ENCODE data around the gene ADGRA1. TPM values are rescaled to one million over a fixed set of nuclear protein-coding genes. Genes with fewer than 3 reads are reported as not detected.
"Not testable (repeated sequence)": the region's sequence is repeated elsewhere in the genome, so short reads cannot be mapped to it uniquely, and the experiment has no call there.

ADGRA1 gene
- total and polyA plus RNA-seq, 4 experiments from 2014 or later: not detected

DNA sequence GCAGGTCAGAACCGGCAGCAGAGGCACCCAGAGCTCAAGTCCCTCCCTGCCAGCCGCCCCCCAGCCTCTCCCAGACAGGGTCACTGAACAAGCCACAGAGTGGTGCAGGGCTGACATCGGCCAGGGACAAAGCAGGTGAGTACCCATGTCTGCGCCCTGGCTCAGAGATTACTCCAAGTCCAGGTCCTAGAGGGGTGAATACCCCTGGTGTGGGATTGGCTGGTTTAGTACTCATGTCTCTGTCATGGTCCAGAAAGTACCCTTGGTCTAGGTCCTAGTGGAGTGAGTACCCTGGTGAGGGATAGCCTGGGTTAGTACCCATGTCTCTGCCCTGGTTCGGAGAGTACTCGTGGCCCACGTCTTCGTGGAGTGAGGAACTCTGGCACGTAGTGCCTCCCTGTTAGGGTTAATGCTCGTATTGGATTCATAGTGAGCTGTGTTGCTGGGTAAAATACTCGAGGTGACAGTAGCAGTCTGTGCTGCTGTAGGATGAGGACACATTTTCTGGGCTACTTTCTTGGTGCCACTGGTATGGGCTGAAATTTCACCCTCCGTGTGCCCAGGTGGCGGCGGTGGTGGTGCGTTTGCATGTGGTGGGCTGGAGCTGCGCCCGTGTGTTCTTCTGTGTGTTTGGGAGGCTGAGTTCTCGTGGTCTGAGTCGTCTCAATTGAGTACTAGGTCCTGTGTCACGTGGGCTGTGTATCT, 46.8 kb downstream of the ADGRA1 start:
- H3K27me3 Mint-ChIP-seq: no peaks in the 10 kb centered on the region
- ChIA-PET CTCF (ENCODE audit: partially characterized antibody) (no interaction called here), POLR2A (ENCODE audit: partially characterized antibody) (no interaction called here)
- no peaks in the 10 kb centered on the region for H3K9me3 ChIP-seq (ENCODE audit: control insufficient read depth in 1 of 2, low read length in 2 of 2)
- no peaks in the 10 kb centered on the region for H3K9me3 Mint-ChIP-seq
- no peak overlapping the region for H3K27ac Mint-ChIP-seq
- H3K27me3 ChIP-seq (ENCODE audit: insufficient read depth, low read length): no peaks in the 10 kb centered on the region
- H3K36me3 ChIP-seq (ENCODE audit: insufficient read depth, low read length): no peaks in the 10 kb centered on the region
- DNase-seq: no peak
- intact Hi-C loops (cut with micrococcal nuclease): no loop called here
- H3K4me1 Mint-ChIP-seq: no peaks in the 10 kb centered on the region
- no peaks in the 10 kb centered on the region for H3K4me1 ChIP-seq (ENCODE audit: insufficient read depth, low read length)
- H3K27ac ChIP-seq (ENCODE audit: low read depth, low read length): no peak overlapping the region
- no peaks in the 10 kb centered on the region for H3K36me3 Mint-ChIP-seq
- H3K4me3 Mint-ChIP-seq: no peak overlapping the region
- H3K4me3 ChIP-seq (ENCODE audit: low read length in 2 of 2): no peak overlapping the region

DNA sequence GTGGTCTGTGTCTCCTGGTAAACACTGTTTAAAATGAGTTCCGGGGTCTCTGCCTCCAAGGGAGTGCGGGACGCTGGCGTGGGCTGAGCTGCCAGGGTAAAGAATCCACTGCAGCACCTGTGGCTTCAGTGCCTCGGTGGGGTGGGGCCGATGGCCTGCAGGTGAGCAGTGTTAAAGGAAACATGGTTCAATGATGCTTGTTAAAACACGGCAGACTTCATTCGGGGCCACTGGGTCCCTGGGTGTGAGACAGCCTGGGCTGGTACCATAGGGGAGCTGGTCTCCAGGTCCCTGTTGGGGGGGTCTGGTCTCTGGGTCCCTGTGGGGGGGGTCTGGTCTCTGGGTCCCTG, 47.4 kb downstream of the ADGRA1 start:
- Mint-ChIP-seq H3K4me3 (no peak overlapping the region), H3K4me1 (no peaks in the 10 kb centered on the region), H3K36me3 (no peaks in the 10 kb centered on the region), H3K9me3 (no peaks in the 10 kb centered on the region), H3K27me3 (no peaks in the 10 kb centered on the region), H3K27ac (no peak overlapping the region)
- H3K4me1 ChIP-seq (ENCODE audit: insufficient read depth, low read length): no peaks in the 10 kb centered on the region
- POLR2A ChIA-PET (ENCODE audit: partially characterized antibody): no interaction called here
- H3K36me3 ChIP-seq (ENCODE audit: insufficient read depth, low read length): no peaks in the 10 kb centered on the region
- no peak overlapping the region for H3K4me3 ChIP-seq (ENCODE audit: low read length in 2 of 2)
- no peak overlapping the region for H3K27ac ChIP-seq (ENCODE audit: low read depth, low read length)
- CTCF ChIA-PET (ENCODE audit: partially characterized antibody): no interaction called here
- no peaks in the 10 kb centered on the region for H3K27me3 ChIP-seq (ENCODE audit: insufficient read depth, low read length)
- DNase-seq: no peak
- H3K9me3 ChIP-seq (ENCODE audit: control insufficient read depth in 1 of 2, low read length in 2 of 2): no peaks in the 10 kb centered on the region
- intact Hi-C loops (cut with micrococcal nuclease): no loop called here

DNA sequence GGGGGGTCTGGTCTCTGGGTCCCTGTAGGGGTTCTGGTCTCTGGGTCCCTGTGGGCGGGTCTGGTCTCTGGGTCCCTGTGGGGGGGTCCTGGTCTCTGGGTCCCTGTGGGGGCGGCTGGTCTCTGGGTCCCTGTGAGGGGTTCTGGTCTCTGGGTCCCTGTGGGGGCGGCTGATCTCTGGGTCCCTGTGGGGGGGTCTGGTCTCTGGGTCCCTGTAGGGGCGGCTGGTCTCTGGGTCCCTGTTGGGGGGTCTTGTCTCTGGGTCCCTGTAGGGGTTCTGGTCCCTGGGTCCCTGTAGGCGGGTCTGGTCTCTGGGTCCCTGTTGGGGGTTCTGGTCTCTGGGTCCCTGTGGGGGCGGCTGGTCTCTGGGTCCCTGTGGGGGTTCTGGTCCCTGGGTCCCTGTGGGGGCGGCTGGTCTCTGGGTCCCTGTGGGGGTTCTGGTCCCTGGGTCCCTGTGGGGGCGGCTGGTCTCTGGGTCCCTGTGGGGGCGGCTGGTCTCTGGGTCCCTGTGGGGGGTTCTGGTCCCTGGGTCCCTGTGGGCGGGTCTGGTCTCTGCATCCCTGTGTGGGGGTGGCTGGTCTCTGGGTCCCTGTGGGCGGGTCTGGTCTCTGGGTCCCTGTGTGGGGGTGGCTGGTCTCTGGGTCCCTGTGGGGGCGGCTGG, 49.9 kb downstream of the ADGRA1 start:
- H3K27me3 ChIP-seq (ENCODE audit: insufficient read depth, low read length); H3K9me3 ChIP-seq (ENCODE audit: control insufficient read depth in 1 of 2, low read length in 2 of 2); H3K36me3 Mint-ChIP-seq; DNase-seq; H3K4me3 ChIP-seq (ENCODE audit: low read length in 2 of 2); POLR2A ChIA-PET (ENCODE audit: partially characterized antibody); CTCF ChIA-PET (ENCODE audit: partially characterized antibody); H3K27ac Mint-ChIP-seq; H3K27me3 Mint-ChIP-seq; H3K36me3 ChIP-seq (ENCODE audit: insufficient read depth, low read length); H3K9me3 Mint-ChIP-seq; intact Hi-C loops (cut with micrococcal nuclease); H3K4me1 Mint-ChIP-seq; H3K27ac ChIP-seq (ENCODE audit: low read depth, low read length); H3K4me3 Mint-ChIP-seq; H3K4me1 ChIP-seq (ENCODE audit: insufficient read depth, low read length): not testable (repeated sequence)

DNA sequence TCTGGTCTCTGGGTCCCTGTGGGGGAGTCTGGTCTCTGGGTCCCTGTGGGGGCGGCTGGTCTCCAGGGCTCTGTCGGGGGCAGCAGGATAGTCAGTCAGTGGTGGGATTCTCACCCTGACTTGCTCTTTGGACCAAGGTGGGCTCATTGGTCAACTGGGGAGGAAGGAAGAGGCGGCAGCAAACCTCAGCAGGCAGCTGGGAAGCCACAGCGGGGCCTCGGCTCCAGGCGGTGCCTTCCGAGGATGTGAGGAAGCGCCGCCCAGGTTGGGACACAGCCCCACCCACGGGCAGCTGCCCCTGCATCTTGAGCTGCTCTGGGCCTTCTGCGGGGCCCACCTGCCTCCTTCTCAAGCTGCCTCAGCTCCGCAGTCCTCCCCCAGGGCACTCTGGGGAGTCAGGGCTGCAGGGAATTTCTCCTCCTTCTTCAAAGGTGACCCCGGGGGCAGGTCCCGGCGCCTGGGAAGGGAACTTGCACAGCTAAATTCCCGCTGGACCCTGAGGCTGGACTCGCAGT, 51.9 kb downstream of the ADGRA1 start:
- H3K4me1 Mint-ChIP-seq: peaks cover 4 to 11% (median 7%) of the 10 kb centered on the region in 4 donors
- ChIA-PET POLR2A (ENCODE audit: partially characterized antibody) (no interaction called here), CTCF (ENCODE audit: partially characterized antibody) (no interaction called here)
- H3K27ac ChIP-seq (ENCODE audit: low read depth, low read length): no peak overlapping the region
- no peak overlapping the region for H3K4me3 ChIP-seq (ENCODE audit: low read length in 2 of 2)
- intact Hi-C loops (cut with micrococcal nuclease): no loop called here
- no peaks in the 10 kb centered on the region for H3K36me3 ChIP-seq (ENCODE audit: insufficient read depth, low read length)
- H3K4me3 Mint-ChIP-seq: no peak overlapping the region
- no peak overlapping the region for H3K27ac Mint-ChIP-seq
- no peaks in the 10 kb centered on the region for H3K9me3 Mint-ChIP-seq
- H3K27me3 Mint-ChIP-seq: peaks cover 5 to 8% of the 10 kb centered on the region in 2 donors
- H3K9me3 ChIP-seq (ENCODE audit: control insufficient read depth in 1 of 2, low read length in 2 of 2): no peaks in the 10 kb centered on the region
- H3K36me3 Mint-ChIP-seq: no peaks in the 10 kb centered on the region
- DNase-seq: peak in 1 of 5 donors; percentile 17
- no peaks in the 10 kb centered on the region for H3K4me1 ChIP-seq (ENCODE audit: insufficient read depth, low read length)
- H3K27me3 ChIP-seq (ENCODE audit: insufficient read depth, low read length): no peaks in the 10 kb centered on the region

DNA sequence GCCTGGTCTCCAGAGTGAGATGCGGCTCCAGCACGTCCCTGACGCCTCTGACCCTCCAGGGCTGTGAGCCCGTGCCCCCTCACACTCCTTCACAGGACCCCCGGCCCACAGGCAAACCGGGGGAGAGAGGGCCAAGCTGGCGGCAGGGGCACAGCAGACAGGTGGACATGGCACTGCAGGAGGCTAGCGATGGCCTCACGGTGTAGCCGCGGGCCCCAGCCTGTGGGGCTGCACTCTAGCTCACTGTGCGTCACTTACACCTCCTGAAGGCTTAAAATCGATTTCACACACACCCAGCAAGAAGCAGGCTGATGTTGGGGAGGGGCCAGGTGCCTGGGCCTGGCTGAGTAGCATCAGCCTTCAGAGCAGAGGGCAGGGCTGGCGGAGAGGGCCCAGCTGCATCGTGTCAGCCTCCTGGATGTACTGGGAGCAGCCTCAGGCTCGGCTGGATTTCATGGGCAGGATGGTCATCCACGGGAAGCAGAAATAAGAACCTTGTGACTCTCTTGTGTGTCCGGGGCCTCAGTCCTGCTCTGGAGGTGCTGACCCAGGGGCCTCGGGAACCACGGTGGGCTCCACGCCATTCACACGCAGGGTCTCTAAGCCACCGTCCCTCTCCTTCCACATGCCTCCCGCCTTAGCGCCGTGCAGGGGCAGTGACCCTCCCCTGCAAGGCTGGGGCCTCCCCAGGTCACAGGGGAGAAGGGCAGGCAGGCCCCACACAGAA, 52.9 kb downstream of the ADGRA1 start:
- Mint-ChIP-seq H3K27me3 (peaks cover 11 to 17% of the 10 kb centered on the region in 2 donors), H3K4me3 (no peak overlapping the region), H3K9me3 (no peaks in the 10 kb centered on the region), H3K27ac (no peak overlapping the region), H3K4me1 (peaks cover 4 to 11% (median 7%) of the 10 kb centered on the region in 4 donors), H3K36me3 (no peaks in the 10 kb centered on the region)
- ChIA-PET CTCF (ENCODE audit: partially characterized antibody) (no interaction called here), POLR2A (ENCODE audit: partially characterized antibody) (no interaction called here)
- Histone ChIP-seq H3K4me1 (ENCODE audit: insufficient read depth, low read length) (no peaks in the 10 kb centered on the region), H3K27ac (ENCODE audit: low read depth, low read length) (no peak overlapping the region), H3K4me3 (ENCODE audit: low read length in 2 of 2) (no peak overlapping the region), H3K9me3 (ENCODE audit: control insufficient read depth in 1 of 2, low read length in 2 of 2) (no peaks in the 10 kb centered on the region), H3K27me3 (ENCODE audit: insufficient read depth, low read length) (no peaks in the 10 kb centered on the region), H3K36me3 (ENCODE audit: insufficient read depth, low read length) (no peaks in the 10 kb centered on the region)
- intact Hi-C loops (cut with micrococcal nuclease): no loop called here
- DNase-seq: peak in 1 of 5 donors; percentile 32

DNA sequence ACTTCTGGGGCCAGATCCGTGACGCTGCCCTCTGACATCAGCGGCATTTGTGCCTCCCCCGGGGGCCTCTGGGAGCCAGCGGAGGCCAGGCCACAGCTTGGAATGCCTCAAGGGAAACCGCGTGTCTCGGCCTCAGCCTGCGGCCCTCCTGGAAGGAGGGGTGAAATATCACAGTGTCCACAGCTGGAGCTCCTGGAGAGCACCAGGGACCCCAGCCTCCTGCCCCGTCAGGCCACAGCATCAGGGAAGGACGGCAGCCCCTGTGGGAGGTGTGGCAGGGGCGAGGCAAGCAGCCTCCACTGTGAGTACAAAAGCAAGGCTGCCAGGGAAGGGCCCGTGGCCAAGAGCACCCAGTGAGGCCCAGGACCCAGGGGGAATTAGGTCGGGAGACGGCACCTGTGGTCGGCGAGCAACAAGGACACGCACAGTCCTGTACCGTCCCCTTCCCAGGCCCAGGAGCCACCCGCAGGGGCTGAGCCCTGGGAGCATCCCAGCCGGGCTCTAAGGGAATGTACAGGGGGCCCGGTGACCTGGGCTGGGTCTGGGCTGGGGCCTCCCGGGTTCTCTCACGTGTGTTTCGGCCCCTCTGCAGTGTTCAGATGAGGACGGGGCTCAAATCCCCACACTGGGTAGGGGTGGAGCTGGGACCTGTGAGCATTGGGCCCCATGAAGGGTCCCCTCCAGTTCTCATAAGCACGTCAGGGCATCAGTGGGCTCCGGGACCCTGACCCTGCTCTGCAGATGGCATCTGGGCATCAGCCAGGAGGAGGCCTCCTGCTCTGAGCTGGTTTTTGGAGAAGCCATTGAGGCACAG, 53.6 kb downstream of the ADGRA1 start:
- intact Hi-C loops (cut with micrococcal nuclease): no loop called here
- Histone ChIP-seq H3K36me3 (ENCODE audit: insufficient read depth, low read length) (no peaks in the 10 kb centered on the region), H3K4me3 (ENCODE audit: low read length in 2 of 2) (no peak overlapping the region), H3K27ac (ENCODE audit: low read depth, low read length) (no peak overlapping the region), H3K27me3 (ENCODE audit: insufficient read depth, low read length) (no peaks in the 10 kb centered on the region), H3K4me1 (ENCODE audit: insufficient read depth, low read length) (no peaks in the 10 kb centered on the region), H3K9me3 (ENCODE audit: control insufficient read depth in 1 of 2, low read length in 2 of 2) (no peaks in the 10 kb centered on the region)
- H3K4me1 Mint-ChIP-seq: peaks cover 4 to 11% (median 7%) of the 10 kb centered on the region in 4 donors
- H3K36me3 Mint-ChIP-seq: no peaks in the 10 kb centered on the region
- DNase-seq: peak in 1 of 5 donors; percentile 8
- H3K9me3 Mint-ChIP-seq: peaks cover 0 to under 1% (median 0%) of the 10 kb centered on the region in 8 donors
- ChIA-PET CTCF (ENCODE audit: partially characterized antibody) (no interaction called here), POLR2A (ENCODE audit: partially characterized antibody) (no interaction called here)
- H3K27ac Mint-ChIP-seq: no peak overlapping the region
- H3K4me3 Mint-ChIP-seq: no peak overlapping the region
- H3K27me3 Mint-ChIP-seq: peaks cover 14 to 20% of the 10 kb centered on the region in 2 donors

DNA sequence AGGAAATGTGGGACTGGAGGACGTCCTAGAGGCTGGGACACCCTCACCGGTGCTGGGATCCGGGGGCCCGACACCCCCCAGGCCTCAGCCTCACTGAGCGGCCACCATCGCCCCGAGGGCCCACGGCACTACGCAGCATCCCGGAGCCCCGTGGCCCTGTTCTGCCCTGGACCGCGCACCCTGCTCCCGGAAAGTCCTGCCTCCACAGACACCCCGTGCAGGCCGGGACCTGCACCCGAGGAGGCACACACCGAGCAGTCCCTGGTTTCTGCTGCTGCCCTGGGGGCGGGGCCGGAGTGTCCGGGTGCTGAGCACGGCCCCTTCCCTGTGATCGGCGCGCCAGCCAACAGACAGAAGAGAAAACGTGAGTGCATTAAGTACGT, 54.2 kb downstream of the ADGRA1 start:
- CTCF ChIA-PET (ENCODE audit: partially characterized antibody): no interaction called here
- POLR2A ChIA-PET (ENCODE audit: partially characterized antibody): no interaction called here
- H3K9me3 Mint-ChIP-seq: peaks cover 0 to 5% (median 0%) of the 10 kb centered on the region in 8 donors
- no peaks in the 10 kb centered on the region for H3K36me3 Mint-ChIP-seq
- peak in 1 of 5 donors; percentile 19 for DNase-seq
- peaks cover 4 to 11% (median 7%) of the 10 kb centered on the region in 4 donors for H3K4me1 Mint-ChIP-seq
- H3K9me3 ChIP-seq (ENCODE audit: control insufficient read depth in 1 of 2, low read length in 2 of 2): no peaks in the 10 kb centered on the region
- no peaks in the 10 kb centered on the region for H3K27me3 ChIP-seq (ENCODE audit: insufficient read depth, low read length)
- peaks cover 19 to 26% of the 10 kb centered on the region in 2 donors for H3K27me3 Mint-ChIP-seq
- no peaks in the 10 kb centered on the region for H3K36me3 ChIP-seq (ENCODE audit: insufficient read depth, low read length)
- no peak overlapping the region for H3K4me3 ChIP-seq (ENCODE audit: low read length in 2 of 2)
- intact Hi-C loops (cut with micrococcal nuclease): no loop called here
- no peak overlapping the region for H3K27ac Mint-ChIP-seq
- H3K4me3 Mint-ChIP-seq: no peak overlapping the region
- no peaks in the 10 kb centered on the region for H3K4me1 ChIP-seq (ENCODE audit: insufficient read depth, low read length)
- no peak overlapping the region for H3K27ac ChIP-seq (ENCODE audit: low read depth, low read length)

Measured in CD4-positive, alpha-beta memory T cell (primary cell).